Upper lobe of right lung (tissue), 1 donor: ENCODE data around the gene KANK4. TPM values are rescaled to one million over a fixed set of nuclear protein-coding genes. Genes with fewer than 3 reads are reported as not detected.

Source experiments
- ATAC-seq: fragments of 200-7000 bp; cut with Tn5 transposase; one replicate; pipeline ENCODE4 v1.9.1; 2020; ENCODE audit warnings: mild to moderate bottlenecking, moderate library complexity
- DNase-seq: peaks from one replicate; pipeline ENCODE4 v3.0.0-alpha.2; 2020
- H3K27ac ChIP-seq: fragments of 200-600 bp; one replicate; pipeline ENCODE4 v1.8.0; 2022
- H3K27me3 ChIP-seq: fragments of 200-600 bp; one replicate; pipeline ENCODE4 v1.8.0; 2022; ENCODE audit warnings: mild to moderate bottlenecking
- H3K36me3 ChIP-seq: fragments of 200-600 bp; one replicate; pipeline ENCODE4 v1.8.0; 2022
- H3K4me1 ChIP-seq: fragments of 200-600 bp; one replicate; pipeline ENCODE4 v1.8.0; 2022
- H3K4me3 ChIP-seq: fragments of 200-600 bp; one replicate; pipeline ENCODE4 v1.8.0; 2022; ENCODE audit warnings: mild to moderate bottlenecking
- H3K9me3 ChIP-seq: fragments of 200-600 bp; one replicate; pipeline ENCODE4 v1.8.0; 2022
- CTCF ChIP-seq: fragments of 200-600 bp; IDR thresholded peaks from one replicate; pipeline ENCODE4 v1.8.0; 2022; ENCODE audit warnings: antibody characterized with exemption
- intact Hi-C: fragments of 100-400 bp; cut with DNase I; formaldehyde crosslinking; loops from one replicate; pipeline ENCODE4 v1.11.0; 2022
- total RNA-seq: library from RNA; stranded (reverse); fragmentation: NEBNext Ultra II Directional; extraction: Animal tissue kit (Norgen Biotek cat#: 25700); gene quantifications from one replicate; pipeline ENCODE4 v1.2.1, GENCODE V29; 2021
- donor health status: DM: no; HTN: yes; CAD: no; lungs with severe emphysema.

KANK4 gene
- total RNA-seq, 1 donor from 2014 or later = 6.4 TPM

GRCh38 chr1:62187548-62187947 is 131.7 kb downstream of the KANK4 start:
- Histone ChIP-seq H3K4me1 (no peaks in the 10 kb centered on the region), H3K36me3 (no peaks in the 10 kb centered on the region), H3K27me3 (no peaks in the 10 kb centered on the region), H3K4me3 (no peak overlapping the region), H3K27ac (no peak overlapping the region), H3K9me3 (no peaks in the 10 kb centered on the region)
- DNase-seq (no peak), ATAC-seq (no peak)
- intact Hi-C loops = no loop called here
- TF ChIP-seq CTCF = no peak

Other genes starting within 250 kb of the KANK4 start
- 0.67 TPM for gene L1TD1, start 124.6 kb downstream of the KANK4 start, total RNA-seq
- 23.8 TPM for gene USP1, start 117.6 kb upstream of the KANK4 start, total RNA-seq